ENCODE results near the gene GNAT1.
"Not testable (repeated sequence)": the region's sequence is repeated elsewhere in the genome, so short reads cannot be mapped to it uniquely, and the experiment has no call there.

GNAT1 gene

GRCh38 chr3:50217681-50218080 is 26.3 kb downstream of the GNAT1 start:
- DNase-seq (ENCODE audit: extremely low read depth in 1 of 2, low read depth in 1 of 2): no peak

DNA sequence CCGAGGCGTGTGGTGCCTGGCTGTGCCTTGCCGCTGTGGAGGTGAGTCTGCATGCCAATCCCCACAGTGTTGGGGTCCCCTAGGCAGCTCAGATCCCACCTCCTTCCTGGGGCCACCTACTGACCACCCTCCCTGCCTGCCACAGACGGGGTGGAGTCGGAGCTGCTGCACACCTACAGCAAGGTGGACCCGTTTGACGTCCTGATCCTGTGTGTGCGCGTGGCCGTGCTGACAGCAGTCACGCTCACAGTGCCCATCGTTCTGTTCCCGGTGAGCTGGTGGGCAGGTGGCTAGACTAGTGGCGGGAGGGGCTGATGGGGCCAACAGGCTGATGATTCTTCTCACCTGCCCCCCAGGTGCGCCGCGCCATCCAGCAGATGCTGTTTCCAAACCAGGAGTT is 27.0 kb downstream of the GNAT1 start:
- no peak for DNase-seq (ENCODE audit: extremely low read depth in 1 of 2, low read depth in 1 of 2)

DNA sequence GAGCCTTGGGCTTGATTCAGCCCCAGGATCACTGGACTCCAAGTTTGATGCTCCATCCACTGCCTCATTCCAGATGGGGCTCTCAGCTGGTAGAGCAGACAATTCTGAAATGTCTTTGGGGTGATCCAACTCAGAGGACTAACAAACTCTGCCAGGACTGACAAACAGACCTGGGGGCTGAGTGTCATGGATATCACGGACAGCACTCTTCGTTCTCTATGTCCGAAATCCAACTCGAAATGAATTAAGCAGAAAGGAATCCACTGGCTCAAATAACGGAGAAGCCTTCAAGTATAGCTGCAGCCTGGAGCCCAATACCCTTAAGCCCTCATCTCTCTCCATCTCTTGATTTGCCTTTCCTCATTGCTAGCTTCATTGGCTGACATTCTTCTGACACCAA is 27.9 kb downstream of the GNAT1 start:
- no peak for DNase-seq (ENCODE audit: extremely low read depth in 1 of 2, low read depth in 1 of 2)

DNA sequence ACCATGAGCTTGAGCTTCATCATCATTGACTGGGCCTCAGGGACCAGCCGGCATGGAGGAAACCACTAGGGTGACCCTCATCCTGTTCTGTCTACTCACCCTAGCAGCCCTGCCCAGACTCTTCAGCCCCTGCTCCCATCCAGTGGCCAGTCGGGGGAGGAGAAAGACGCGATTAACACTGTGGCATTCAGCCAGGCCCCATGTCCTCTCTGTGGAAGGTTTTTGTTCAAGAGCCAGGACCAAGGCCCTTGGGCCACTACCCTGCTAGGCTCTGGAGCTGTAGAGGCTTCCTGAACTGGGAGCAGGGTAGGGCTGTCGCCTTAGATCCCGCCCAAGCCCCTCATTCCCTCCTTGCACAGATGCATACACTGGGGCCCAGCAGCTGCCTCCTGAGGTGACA is 28.7 kb downstream of the GNAT1 start:
- DNase-seq (ENCODE audit: extremely low read depth in 1 of 2, low read depth in 1 of 2): no peak

GRCh38 chr3:50221051-50221410 is 29.6 kb downstream of the GNAT1 start:
- DNase-seq (ENCODE audit: extremely low read depth in 1 of 2, low read depth in 1 of 2): no peak

- DNase-seq (ENCODE audit: extremely low read depth in 1 of 2, low read depth in 1 of 2): no peak
These were observed 30.2 kb downstream of the GNAT1 start for GRCh38 chr3:50221411-50222168.

- no peak for DNase-seq (ENCODE audit: extremely low read depth in 1 of 2, low read depth in 1 of 2)
These were observed 30.7 kb downstream of the GNAT1 start for GRCh38 chr3:50222169-50222528.

GRCh38 chr3:50224639-50225038 is 33.2 kb downstream of the GNAT1 start:
- DNase-seq (ENCODE audit: extremely low read depth in 1 of 2, low read depth in 1 of 2): no peak

DNA sequence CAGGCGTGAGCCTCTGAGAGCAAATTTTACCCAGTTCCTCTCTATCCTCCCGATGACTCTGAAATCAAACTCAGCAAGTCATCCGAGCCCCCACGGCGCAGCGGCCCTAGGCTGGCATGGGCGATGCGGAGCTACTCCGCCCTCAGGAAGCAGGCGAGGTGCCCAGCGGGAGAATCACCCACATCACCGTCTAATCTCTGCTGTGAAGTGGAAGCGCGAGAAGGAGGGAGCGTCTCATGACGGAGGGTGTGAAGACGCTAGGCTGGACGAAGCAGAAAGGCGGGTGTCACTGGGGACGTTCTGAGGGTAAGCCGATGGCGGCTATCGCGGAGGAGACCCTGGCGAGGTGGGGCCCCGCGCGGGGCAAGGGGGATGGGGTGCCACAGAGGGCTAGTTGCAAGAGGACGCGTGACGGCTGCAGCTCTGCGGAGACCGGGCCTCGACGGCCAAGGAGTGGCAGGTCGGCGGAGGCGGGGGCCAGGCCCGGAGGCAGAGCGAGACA is 35.5 kb downstream of the GNAT1 start:
- DNase-seq (ENCODE audit: extremely low read depth in 1 of 2, low read depth in 1 of 2): no peak

- DNase-seq (ENCODE audit: extremely low read depth in 1 of 2, low read depth in 1 of 2): peak; percentile 81 to 84
These were observed 36.2 kb downstream of the GNAT1 start for GRCh38 chr3:50227390-50228183.

- DNase-seq (ENCODE audit: extremely low read depth in 1 of 2, low read depth in 1 of 2): not testable (repeated sequence)
These were observed 36.9 kb downstream of the GNAT1 start for GRCh38 chr3:50228184-50228763.

- no peak for DNase-seq (ENCODE audit: extremely low read depth in 1 of 2, low read depth in 1 of 2)
These were observed 38.1 kb downstream of the GNAT1 start for GRCh38 chr3:50229490-50229889.

DNA sequence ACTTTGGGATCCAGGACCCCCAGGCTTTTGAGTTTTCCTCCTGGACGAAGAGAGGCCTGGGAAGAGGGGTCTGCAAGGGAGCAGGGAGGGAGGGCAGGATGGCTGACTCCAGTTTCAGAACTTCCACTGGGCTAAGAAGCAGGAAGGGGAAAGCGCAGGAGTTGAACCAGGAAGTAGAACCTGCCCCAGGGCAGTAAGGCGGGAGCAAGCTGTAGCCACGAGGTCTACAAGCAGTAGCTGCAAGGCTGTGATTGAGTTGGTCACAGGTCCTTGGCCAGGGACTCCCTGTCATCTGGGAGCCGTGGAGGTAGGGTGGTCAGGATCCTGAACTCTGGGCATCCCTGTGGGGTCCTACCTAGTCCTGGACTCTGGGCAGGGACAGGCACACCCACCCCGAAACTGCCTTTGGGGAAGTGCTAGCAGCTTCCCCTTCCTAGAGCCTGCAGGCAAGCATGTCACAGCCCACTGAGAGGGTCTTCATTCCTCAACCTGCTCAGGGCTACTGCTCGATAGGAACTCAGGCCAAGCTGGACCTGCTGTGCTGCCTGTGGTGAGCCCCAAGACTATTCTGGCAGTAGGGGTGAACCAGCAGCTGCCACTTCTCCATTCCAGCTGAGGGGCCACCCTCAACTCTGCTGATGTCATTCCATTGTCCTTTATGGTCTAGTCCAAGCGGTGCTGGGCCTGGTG is 38.8 kb downstream of the GNAT1 start:
- DNase-seq (ENCODE audit: extremely low read depth in 1 of 2, low read depth in 1 of 2): no peak

DNA sequence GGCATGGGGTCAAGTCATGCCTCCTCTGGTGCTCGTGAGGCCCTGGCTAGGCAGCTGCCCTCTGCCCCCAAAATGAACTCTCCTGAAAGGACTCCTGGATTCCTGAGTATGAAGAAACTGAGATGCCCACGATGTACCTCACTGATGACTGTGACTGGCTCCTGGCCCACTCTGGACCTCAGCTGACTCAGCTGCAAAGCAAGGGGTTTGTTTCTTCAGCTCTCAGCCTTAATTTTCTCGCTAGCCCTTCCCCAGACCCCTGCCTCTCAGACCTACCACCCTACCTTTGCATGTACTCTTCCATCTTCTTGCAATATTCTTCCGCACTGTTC is 39.4 kb downstream of the GNAT1 start:
- no peak for DNase-seq (ENCODE audit: extremely low read depth in 1 of 2, low read depth in 1 of 2)

- no peak for DNase-seq (ENCODE audit: extremely low read depth in 1 of 2, low read depth in 1 of 2)
These were observed 40.2 kb downstream of the GNAT1 start for GRCh38 chr3:50231581-50231980.

GRCh38 chr3:50232303-50232702 is 40.9 kb downstream of the GNAT1 start:
- no peak for DNase-seq (ENCODE audit: extremely low read depth in 1 of 2, low read depth in 1 of 2)

- no peak for DNase-seq (ENCODE audit: extremely low read depth in 1 of 2, low read depth in 1 of 2)
These were observed 41.8 kb downstream of the GNAT1 start for GRCh38 chr3:50233176-50233575.

- peak; percentile 99 for DNase-seq (ENCODE audit: extremely low read depth in 1 of 2, low read depth in 1 of 2)
These were observed 44.5 kb downstream of the GNAT1 start, which contains the start of gene GNAI2 for GRCh38 chr3:50235716-50236483. TSS of gene GNAI2 (plus strand) at chr3:50236204. CDS start at chr3:50236336, 132 bp downstream.

GRCh38 chr3:50236484-50237132 is 45.2 kb downstream of the GNAT1 start:
- DNase-seq (ENCODE audit: extremely low read depth in 1 of 2, low read depth in 1 of 2): no peak

DNA sequence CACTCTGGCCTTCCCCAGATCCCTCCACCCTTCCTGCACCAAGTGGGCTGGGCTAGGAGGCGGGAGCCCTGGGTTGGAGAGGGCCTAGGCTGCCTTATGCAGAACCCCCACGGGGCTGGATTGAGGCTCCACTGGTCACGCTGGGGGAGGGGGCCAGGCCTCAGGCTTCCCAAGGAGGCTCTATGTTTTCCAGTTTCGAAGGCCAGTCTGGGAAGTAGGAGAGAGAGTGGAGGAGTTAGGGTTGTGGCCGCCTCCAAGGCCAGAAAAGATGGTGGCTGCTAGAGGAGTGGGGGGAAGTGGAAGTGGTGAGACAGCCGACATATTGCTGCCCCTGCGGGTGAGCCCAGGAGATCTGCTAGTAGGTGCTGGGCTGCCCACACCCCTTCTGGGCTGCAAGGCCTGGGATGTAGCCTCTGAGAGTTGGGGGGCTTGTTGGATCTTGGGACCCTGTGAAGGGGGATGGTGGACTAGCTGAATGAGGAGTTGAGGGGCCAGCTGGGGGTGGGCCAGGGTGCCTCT is 45.8 kb downstream of the GNAT1 start:
- DNase-seq (ENCODE audit: extremely low read depth in 1 of 2, low read depth in 1 of 2): no peak
